Upper lobe of left lung (tissue), 6 donors: ENCODE results near the gene FOXP1. TPM values are rescaled to one million over a fixed set of nuclear protein-coding genes. Genes with fewer than 3 reads are reported as not detected.
A peak's percentile ranks its signal among the peaks of the same experiment; 100 is the strongest.

ENCODE experiments used
- ATAC-seq, 2 donors: fragments of 200-7000 bp; cut with Tn5 transposase; one replicate each; pipeline ENCODE4 v1.9.1; 2022; ENCODE audit warnings: mild to moderate bottlenecking in 2 of 2, moderate library complexity in 2 of 2; ENCODE audit not compliant: low FRiP score in 2 of 2
- DNase-seq, 2 donors: peaks; one replicate each; pipeline ENCODE4 v3.0.0-alpha.2; 2019 to 2020
- H3K27ac ChIP-seq, 4 donors: fragments of 200-600 bp; sonication (generic); one replicate each; pipeline ENCODE4 v1.5.1; 2016 to 2019
- H3K27me3 ChIP-seq, 4 donors: fragments of 200-600 bp; sonication (generic); one replicate each; pipeline ENCODE4 v1.5.1; 2017 to 2019
- H3K36me3 ChIP-seq, 4 donors: fragments of 200-600 bp; sonication (generic); one replicate each; pipeline ENCODE4 v1.5.1; 2016 to 2019
- H3K4me1 ChIP-seq, 4 donors: fragments of 200-600 bp; sonication (generic); one replicate each; pipeline ENCODE4 v1.5.1; 2018 to 2019
- H3K4me3 ChIP-seq, 4 donors: fragments of 200-600 bp; sonication (generic); one replicate each; pipeline ENCODE4 v1.5.1; 2017 to 2019; ENCODE audit warnings: mild to moderate bottlenecking in 2 of 4, moderate library complexity in 1 of 4
- H3K9me3 ChIP-seq, 4 donors: fragments of 200-600 bp; sonication (generic); one replicate each; pipeline ENCODE4 v1.5.1; 2018 to 2019
- CTCF ChIP-seq, 6 experiments: fragments of 450-650 bp in 4 of 6; fragments of 200-600 bp in 2 of 6; sonication (generic) in 2 of 6; IDR thresholded peaks; one replicate each; pipeline ENCODE4 v1.5.1; 2016 to 2019; ENCODE audit warnings: antibody characterized with exemption in 6 of 6
- EP300 ChIP-seq, 4 donors: sonication (generic); formaldehyde crosslinking; IDR thresholded peaks; one replicate each; pipeline ENCODE4 v1.5.1; 2017; ENCODE audit warnings: antibody characterized with exemption in 4 of 4, control low read depth in 2 of 4
- POLR2A ChIP-seq, 4 donors: fragments of 450-650 bp; IDR thresholded peaks; one replicate each; pipeline ENCODE4 v1.5.1; 2016 to 2017; ENCODE audit warnings: antibody characterized with exemption in 4 of 4, mild to moderate bottlenecking in 2 of 4
- POLR2AphosphoS5 ChIP-seq, 2 donors: sonication (generic); formaldehyde crosslinking; IDR thresholded peaks; one replicate each; pipeline ENCODE4 v1.5.1; 2017; ENCODE audit warnings: antibody characterized with exemption in 2 of 2
- WGBS, 2 donors: methylation state at CpG; one replicate each; pipeline ENCODE4 v1.1.5; 2017 to 2018; 5-methylcytosine and 5-hydroxymethylcytosine counted together
- total RNA-seq, 6 donors: library from RNA; depleted of rRNA in 4 of 6; stranded (reverse); fragments of >200 nt in 4 of 6; gene quantifications; one replicate each; pipeline versions ENCODE4 v1.1.0 to v1.2.1, GENCODE V29; 2016 to 2021
- donor health status: DM: no; HTN: no; CAD: no; lungs with moderate emphysema.
- donor health status: DM: no; HTN: yes; CAD: no; lungs with severe emphysema.

Gene FOXP1
- total RNA-seq, 6 donors from 2014 or later, result 103 to 248 (median 134) TPM

GRCh38 chr3:71585887-71586809 lies 2.6 kb upstream of the FOXP1 start:
- Histone ChIP-seq H3K36me3 (no peaks in the 10 kb centered on the region), H3K27me3 (no peaks in the 10 kb centered on the region), H3K4me3 (no peak overlapping the region), H3K27ac (peak overlapping the region; percentile 88 to 99 (median 97)), H3K4me1 (peaks cover 4 to 14% (median 6%) of the 10 kb centered on the region in 4 donors), H3K9me3 (no peaks in the 10 kb centered on the region)
- TF ChIP-seq CTCF (IDR thresholded peaks at IDR 0.05), result peak; percentile 27 to 61 (median 53)
- TF ChIP-seq EP300 (IDR thresholded peaks at IDR 0.05), result no peak
- WGBS, 2 donors, result 16 to 18% methylated on average over 7 of the region's 7 CpGs
- DNase-seq (no peak), ATAC-seq (no peak)

- H3K9me3 ChIP-seq, result no peaks in the 10 kb centered on the region
- WGBS, 2 donors, result 21 to 24% methylated on average over 5 of the region's 5 CpGs
- no peak for TF ChIP-seq POLR2A (IDR thresholded peaks at IDR 0.05)
- no peak for TF ChIP-seq CTCF (IDR thresholded peaks at IDR 0.05)
- TF ChIP-seq POLR2AphosphoS5 (IDR thresholded peaks at IDR 0.05), result no peak
- TF ChIP-seq EP300 (IDR thresholded peaks at IDR 0.05), result no peak
- DNase-seq (no peak), ATAC-seq (no peak)
- no peaks in the 10 kb centered on the region for H3K36me3 ChIP-seq
- no peaks in the 10 kb centered on the region for H3K27me3 ChIP-seq
- H3K27ac ChIP-seq, result peak overlapping the region; percentile 88 to 99 (median 97)
- peak overlapping the region in 3 of 4 donors; percentile 84 to 87 (median 86) for H3K4me3 ChIP-seq
- H3K4me1 ChIP-seq, result peaks cover 6 to 24% (median 12%) of the 10 kb centered on the region in 4 donors
Observed at GRCh38 chr3:71585131-71585530, 1.6 kb upstream of the FOXP1 start.

GRCh38 chr3:71584394-71585011 lies 975 bp upstream of the FOXP1 start:
- TF ChIP-seq POLR2AphosphoS5 (IDR thresholded peaks at IDR 0.05) (peak in 1 of 2 donors; percentile 42), POLR2A (IDR thresholded peaks at IDR 0.05) (peak in 1 of 4 donors; percentile 46), EP300 (IDR thresholded peaks at IDR 0.05) (no peak), CTCF (IDR thresholded peaks at IDR 0.05) (no peak)
- no peaks in the 10 kb centered on the region for H3K9me3 ChIP-seq
- peaks cover 10 to 29% (median 18%) of the 10 kb centered on the region in 4 donors for H3K4me1 ChIP-seq
- no peaks in the 10 kb centered on the region for H3K27me3 ChIP-seq
- WGBS, 2 donors, result 2 to 3% methylated on average over 18 of the region's 18 CpGs
- peak overlapping the region; percentile 88 to 99 (median 97) for H3K27ac ChIP-seq
- H3K36me3 ChIP-seq, result no peaks in the 10 kb centered on the region
- peak in 1 of 2 donors; percentile 46 for DNase-seq
- ATAC-seq, result peak in 1 of 2 donors; percentile 49
- H3K4me3 ChIP-seq, result peak overlapping the region; percentile 78 to 87 (median 85)

GRCh38 chr3:71582612-71583565 lies 639 bp downstream of the FOXP1 start:
- peak; percentile 53 to 66 for ATAC-seq
- 0% methylated on average over 18 to 68 of the region's 84 CpGs for whole genome bisulfite sequencing, 2 donors
- Histone ChIP-seq H3K4me1 (peaks cover 21 to 35% (median 27%) of the 10 kb centered on the region in 4 donors), H3K9me3 (no peaks in the 10 kb centered on the region), H3K4me3 (peak overlapping the region; percentile 78 to 87 (median 85)), H3K27ac (peak overlapping the region; percentile 88 to 99 (median 97)), H3K36me3 (no peaks in the 10 kb centered on the region), H3K27me3 (no peaks in the 10 kb centered on the region)
- TF ChIP-seq POLR2AphosphoS5 (IDR thresholded peaks at IDR 0.05) (peak in 1 of 2 donors; percentile 2), EP300 (IDR thresholded peaks at IDR 0.05) (no peak), CTCF (IDR thresholded peaks at IDR 0.05) (no peak), POLR2A (IDR thresholded peaks at IDR 0.05) (peak in 1 of 4 donors; percentile 30)
- peak; percentile 86 to 92 for DNase-seq
